NOMO-1 treated with dmso at 0.1 percent for 144 hours (cell line): ENCODE data around the gene CPLX3.
A peak's percentile ranks its signal among the peaks of the same experiment; 100 is the strongest.
"Not testable (repeated sequence)": the region's sequence is repeated elsewhere in the genome, so short reads cannot be mapped to it uniquely, and the experiment has no call there.

ENCODE experiments used
- DNase-seq: peaks from one replicate; lab custom pipeline; 2025; ENCODE audit not compliant: unreplicated experiment; lab: John Stamatoyannopoulos, UW

Gene CPLX3, protein sequence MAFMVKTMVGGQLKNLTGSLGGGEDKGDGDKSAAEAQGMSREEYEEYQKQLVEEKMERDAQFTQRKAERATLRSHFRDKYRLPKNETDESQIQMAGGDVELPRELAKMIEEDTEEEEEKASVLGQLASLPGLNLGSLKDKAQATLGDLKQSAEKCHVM

DNA sequence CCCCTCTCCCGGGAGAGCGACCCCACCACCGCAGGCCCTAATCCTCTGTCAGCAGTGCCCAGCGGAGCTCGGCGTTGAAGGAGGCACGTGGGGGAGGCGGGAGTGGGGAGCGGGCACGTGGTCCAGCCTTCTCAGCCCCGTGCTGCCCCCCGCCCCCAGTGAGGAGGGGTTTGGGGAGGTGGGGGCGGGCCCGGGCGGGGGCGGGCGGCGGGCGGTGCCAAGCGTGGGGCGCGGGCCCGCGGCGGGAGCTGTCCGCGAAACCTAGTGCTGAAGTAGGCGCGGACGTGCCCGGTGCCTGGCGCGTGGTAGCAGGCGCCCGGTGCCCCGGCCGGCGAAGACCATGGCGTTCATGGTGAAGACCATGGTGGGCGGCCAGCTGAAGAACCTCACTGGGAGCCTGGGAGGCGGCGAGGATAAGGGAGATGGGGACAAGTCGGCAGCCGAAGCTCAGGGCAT is at the start of gene CPLX3:
TSS of gene CPLX3 (plus strand) at position 264 of the 456 bp plus-strand sequence. CDS start at position 341, 77 bp downstream.
- no peak for DNase-seq

DNA sequence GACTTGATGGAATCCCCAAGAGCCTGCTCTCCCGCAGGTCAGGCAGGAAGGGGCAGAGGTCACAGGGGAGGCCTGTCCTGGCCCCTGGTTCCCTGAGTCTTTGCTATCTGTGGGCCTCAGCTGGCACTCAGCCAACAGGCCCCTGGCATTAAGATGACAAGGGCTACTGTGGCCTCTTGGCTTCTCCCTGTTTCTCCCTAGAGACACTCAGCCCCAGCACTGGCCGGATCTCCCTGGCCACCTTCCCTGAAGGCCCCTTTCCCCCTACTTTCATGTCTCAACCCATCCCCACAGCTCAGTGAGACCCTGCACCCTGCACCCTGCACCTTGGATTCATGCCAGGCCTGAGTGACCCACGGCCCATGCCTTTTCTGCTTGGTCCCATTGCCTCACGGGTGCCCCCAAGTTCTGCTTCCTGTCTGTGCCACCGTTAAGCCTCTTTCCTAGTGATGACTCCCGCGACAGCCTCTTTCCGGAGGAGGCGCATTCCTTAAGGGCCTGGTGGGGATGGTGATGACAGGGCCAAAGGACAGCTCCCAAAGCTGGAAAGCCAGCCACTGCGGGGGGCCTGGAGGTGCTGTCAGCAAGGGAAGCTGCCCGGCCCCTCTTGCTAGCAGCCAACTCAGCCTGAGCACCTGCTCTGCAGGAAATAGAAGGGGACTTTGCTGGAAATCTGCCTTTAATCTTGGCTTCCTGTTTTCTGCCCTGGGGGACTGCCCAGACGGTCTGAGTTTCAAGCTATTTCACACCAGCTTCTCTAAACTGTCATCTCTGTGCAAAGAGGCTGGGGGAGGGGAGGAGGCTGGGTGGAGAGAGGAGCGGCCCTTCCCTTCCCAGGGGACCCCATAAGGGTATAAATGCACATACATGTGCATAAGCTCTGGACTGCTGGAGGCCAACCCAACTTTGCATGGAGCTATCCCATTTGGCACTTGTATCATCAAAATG is 49.3 kb upstream of the CPLX3 start:
- DNase-seq, result peak; percentile 88

DNA sequence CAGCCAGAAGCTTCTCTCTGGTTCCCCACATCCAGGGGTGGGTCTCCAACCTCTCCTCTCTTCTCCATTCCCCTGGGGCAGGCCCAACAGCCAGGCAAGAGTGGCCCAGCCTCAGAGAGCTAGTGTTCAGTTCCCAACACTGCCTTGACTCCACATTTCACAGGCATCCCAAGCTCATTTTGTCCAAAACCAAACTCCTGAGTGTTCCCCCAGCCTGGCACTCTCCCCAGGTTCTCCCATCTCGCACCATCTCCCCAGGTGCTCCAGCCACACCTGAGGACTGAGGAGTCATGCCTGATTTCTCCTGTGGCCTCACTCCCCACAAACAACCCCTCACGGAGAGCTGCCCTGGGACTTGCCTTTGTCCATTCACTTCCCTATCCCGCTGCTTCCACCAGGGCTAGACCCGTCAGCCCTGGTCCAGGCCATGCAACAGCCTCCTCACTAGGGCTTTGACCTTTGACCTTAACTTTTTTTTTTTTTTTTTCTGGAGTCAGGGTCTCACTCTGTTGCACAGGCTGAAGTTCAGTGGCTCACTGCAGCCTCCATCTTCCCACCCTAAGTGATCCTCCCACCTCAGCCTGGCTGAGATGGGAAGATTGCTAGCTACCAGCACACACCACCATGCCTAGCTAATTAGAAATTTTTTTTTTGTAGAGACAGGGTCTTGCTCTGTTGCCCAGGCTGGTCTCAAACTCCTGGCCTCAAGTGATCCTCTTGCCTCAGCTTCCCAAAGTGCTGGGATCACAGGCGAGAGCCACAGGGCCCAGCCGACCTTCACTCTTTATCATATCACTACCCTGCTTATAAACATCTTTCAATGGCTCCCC is 48.4 kb upstream of the CPLX3 start:
- DNase-seq, result no peak

DNA sequence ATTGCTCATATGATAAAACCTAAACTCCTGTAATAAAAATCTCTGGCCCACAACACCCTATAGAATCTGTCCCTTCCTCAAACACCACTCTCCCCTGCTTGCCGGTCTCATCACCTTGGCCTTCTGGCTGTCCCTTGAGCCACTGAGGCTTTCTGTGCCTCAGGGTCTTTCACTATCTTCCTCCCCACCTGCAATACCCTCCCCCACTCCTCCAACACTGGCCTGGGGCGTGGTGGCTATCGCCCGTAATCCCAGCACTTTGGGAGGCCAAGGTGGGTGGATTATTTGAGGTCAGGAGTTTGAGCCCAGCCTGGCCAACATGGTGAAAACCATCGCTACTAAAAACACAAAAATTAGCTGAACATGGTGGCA is 47.8 kb upstream of the CPLX3 start:
- no peak for DNase-seq

DNA sequence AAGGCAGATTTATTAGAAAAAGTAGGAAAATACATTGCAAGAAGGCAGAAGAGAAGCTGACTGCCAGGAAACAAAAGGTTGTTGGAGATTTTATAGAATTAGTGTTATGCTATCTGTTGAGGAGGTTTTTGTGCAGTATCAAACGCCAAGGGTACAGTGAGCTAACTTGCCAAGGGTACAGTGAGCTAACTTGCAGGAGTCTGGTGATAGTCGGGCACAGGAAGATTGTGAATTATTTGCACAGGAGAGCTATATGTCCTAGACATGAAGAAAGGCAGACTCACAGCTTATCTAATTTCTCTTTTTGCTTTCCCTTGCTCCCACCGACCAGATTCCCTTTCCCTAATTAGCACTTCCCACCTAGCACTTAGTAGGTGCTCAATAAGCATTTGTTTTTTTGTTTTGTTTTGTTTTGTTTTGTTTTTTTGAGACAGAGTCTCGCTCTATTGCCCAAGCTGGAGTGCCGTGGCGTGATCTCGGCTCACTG is 47.2 kb upstream of the CPLX3 start:
- DNase-seq, result no peak

DNA sequence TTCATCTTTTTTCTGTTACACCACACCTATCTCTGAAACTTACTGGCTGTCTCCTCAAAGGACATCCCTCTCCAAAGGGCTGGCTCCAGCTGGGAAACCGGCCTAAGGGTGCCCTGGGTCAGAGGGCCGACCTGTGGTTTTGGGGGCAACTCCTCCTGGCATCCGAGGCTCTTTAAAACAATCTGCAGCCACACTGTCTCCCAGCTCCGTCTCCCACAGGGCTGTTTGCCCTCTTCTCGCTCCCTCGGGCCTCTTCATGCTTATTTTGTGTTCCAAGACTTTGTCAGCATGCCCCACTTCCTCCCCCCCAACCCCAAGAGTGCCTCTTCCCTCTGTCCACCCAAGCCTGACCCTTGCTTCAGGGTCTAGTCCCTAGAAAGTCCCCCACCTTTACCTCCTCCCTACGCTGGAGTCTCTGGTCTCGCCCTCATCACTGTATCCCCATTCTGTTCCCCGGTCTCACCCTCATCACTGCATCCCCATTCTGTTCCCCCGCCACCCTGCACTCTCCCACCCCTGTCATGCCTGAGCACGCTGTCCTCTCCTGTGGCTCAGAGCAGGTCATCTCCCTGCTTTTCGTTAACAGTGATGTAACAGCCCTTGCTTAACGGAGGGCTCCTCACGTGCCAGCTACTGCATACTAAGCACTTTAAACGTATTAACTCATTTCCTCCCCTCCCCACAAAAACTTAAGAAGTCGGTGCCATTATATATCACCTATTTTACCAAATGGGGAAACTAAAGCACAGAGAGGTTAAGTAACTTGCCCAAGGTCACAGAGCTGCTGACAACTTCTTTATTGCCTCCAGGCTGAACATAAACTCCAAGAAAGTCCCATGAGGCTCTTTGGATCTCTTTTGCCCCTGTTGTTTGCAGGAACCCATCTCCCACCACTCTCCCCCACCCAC is 45.6 kb upstream of the CPLX3 start:
- DNase-seq, result peak; percentile 89

DNA sequence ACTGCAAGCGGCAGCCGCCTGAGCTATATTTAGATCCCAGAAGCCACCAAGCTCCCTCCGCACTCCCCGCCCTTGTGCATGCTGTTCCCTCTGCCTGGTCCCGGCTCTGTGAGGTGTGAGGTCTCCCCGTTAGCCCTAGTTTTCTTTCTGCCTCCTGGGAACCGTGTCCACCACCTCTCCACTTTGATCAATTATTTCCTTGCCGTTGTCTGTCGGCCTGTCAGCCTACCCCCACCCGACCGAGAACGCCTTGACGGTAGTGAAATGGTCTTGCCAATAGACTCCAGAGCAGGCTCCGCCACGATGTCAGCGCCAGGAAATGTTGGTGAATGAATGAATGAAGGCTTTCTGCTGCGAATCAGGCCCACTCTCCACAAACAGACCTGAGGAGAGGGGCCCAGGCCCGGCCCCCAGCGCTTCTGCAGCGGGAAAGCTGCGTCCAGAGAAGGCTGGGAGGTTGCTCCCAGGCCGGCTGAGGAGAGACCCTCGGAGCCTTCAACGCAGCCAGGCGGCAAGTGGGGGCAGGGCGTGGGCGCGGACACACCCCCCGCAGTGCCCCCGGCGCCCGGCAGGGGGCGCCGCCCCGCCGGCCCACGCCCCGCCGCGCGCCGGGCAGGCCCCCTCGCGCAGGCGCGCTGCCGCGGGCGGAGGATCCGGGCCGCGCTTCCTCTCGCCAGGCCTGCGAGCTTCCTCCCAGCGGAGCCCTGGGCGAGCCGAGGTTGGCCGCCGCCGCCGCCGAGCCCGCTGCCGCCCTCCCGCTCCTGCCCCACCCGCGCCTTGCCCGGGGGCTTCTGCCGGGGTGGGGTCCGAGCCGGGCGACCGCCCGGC is 44.8 kb upstream of the CPLX3 start, which contains the start of gene CSK:
TSS of gene CSK (plus strand) at position 650 of the 828 bp plus-strand sequence. CDS start 16,218 bp downstream, outside the sequence.
- DNase-seq, result peak; percentile 61

DNA sequence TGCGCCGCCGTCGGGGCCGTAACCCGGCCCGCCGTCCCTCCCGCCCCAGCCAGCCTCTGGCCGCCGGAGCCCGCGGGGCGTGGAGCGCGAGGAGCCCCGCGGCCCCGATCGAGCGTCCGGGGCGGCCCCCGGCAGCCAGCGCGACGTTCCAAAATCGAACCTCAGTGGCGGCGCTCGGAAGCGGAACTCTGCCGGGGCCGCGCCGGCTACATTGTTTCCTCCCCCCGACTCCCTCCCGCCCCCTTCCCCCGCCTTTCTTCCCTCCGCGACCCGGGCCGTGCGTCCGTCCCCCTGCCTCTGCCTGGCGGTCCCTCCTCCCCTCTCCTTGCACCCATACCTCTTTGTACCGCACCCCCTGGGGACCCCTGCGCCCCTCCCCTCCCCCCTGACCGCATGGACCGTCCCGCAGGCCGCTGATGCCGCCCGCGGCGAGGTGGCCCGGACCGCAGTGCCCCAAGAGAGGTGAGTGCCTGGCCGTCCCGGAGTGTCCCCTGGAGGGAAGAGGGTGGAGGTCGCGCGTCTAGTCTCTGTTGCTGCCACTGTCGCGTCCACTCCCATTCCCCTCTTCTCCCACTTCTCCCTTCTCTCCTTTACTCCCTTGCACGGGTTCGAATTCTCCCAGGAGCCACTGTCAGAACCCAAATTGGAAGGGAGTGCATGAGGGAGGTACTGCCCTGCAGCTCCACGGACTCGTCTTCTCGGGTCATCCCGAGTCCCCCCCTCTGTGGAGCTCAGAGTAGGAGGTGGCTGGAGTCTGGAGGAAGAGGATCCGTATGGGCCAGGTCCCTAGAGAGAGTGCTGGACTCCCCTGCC is 44.0 kb upstream of the CPLX3 start:
- peak; percentile 37 for DNase-seq

DNA sequence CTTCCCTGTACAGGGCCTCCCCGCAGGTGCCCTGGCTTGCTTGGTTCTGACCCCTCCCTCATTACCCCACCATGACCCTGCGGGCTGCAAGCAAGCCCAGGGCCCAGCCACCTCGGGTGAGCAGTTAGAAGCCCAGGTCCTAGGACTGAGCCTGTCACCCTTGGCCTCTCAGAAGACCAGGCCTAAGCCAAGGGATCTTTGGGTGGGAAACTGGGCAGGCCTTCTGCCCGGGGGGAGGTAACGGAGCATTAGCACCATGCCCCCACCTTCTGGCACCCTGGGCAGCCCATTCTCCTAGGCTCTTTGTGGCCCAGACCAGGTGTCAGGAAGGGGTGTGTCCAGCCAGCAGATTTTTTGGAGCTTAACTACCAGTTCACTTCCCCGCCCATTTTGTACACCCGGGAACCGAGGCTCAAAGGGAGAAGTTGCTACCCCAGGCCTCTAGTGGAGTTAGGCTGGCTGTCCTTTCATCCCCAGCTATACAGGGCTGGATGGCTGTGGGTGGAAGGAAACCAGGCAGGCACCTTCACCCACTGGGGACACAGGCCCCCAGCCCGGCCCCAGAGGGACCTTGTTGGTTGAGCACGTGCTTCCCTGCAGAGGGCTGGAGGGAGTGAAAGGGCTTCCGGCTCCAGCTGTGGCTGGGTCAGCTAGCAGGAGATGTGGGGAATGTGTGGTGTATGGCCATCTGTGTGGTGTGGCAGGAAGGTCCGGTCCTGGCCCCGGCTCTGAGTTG is 43.2 kb upstream of the CPLX3 start:
- peak; percentile 70 for DNase-seq

DNA sequence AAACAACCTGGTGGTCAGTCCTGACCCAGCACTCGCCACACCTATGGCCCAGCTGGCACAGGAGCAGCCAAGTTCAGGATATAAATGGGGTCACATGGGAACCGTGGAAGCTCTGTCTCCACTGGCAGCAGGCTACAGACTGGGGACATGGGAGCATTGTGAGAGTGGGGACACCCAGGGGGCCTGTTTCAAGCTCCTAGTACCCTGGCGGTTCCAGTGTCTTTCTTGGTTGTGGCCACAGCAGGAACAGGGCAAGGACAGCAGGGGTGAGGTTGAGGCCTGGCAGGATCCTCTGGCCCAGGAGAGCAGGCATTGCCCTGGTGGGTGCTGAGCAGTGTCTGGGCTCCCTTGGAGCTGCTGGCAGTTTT is 42.6 kb upstream of the CPLX3 start:
- DNase-seq, result no peak

DNA sequence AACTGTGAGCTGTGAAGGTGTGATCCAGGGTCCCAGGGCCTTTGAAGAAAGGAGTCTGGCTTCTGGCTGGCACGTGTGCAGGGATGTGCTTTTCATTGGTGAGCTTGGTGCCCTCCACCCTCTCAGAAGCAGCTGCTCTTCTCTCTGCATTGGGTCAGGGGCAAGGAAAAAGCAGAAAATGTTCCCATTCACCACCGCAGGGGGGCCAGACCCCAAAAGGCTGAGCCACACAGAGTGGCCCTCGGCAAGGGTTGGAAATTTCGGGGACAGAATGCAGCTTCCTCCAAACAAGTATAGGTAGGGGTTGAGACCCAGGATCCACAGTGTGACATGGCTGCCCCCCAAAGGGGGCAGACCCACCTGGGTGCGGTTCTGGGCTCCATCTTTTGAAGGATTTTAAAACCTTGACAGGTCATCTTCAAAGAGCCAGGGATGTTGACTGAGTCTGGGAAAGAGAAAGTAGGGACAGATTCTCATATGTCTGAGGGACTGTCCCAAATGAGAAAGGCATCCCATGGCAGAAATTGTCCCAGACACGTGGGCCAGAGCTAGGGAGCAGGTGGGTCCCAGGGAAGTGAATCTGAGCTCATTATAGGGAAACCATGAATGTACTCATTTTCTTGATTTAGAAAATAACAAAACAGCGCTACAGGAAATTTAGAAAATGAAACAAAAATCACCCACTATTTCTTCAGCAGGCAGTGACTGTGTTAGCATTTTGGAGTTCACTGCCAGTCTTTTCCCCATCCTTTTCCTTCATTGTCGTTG is 41.8 kb upstream of the CPLX3 start:
- no peak for DNase-seq

DNA sequence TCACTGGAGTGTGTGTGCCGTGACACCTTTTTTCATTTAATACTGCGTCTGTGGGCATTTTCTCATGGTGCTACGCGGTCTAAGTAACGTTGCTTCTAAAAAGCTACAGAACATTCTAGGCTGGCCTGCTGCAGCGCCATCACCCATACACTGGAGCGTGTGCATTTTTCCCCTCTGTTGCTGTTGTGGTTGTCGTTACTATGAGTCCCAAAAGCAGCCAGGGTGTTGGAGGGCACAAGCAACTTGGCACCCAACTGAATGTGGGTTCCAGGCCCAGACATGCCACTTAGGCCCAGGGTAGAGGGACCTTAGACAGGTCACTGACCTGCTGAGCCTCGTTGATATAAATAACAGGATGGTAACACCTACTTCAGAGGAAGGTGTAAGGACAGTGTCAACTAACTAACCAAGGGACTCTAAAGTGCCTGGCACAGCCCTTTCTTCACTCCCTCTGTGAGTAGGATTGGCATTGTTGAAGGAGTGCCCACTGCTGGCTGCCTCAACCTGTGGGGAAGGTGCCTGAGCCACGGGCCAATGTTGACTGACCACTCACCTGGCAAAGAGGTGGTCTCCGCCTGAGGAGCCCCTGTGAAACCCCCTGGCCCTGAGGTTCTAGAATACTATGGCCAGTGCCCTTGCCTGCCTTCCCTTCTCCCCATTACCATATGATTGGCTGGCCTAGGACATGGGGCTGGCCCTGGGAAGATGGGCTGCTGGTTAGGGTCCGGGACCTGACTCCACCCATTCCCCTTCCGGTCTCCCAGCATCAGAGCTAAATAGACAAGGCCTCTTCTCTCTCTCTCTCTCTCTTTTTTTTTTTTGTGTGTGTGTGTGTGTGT is 41.0 kb upstream of the CPLX3 start:
- DNase-seq, result no peak

DNA sequence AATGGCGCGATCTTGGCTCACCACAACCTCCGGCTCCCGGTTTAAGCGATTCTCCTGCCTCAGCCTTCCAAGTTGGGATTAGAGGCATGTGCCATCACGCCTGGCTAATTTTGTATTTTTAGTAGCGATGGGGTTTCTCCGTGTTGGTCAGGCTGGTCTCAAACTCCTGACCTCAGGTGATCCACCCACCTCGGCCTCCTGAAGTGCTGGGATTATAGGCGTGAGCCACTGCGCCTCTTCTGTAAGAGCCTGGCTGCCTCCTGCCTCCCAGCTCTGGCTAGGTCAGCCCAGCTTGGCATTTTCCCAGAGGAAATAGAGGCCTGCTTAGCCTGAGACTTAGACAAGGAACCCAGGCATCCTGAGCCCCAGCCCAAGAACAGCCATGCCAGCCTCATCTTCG is 40.3 kb upstream of the CPLX3 start:
- not testable (repeated sequence) for DNase-seq

DNA sequence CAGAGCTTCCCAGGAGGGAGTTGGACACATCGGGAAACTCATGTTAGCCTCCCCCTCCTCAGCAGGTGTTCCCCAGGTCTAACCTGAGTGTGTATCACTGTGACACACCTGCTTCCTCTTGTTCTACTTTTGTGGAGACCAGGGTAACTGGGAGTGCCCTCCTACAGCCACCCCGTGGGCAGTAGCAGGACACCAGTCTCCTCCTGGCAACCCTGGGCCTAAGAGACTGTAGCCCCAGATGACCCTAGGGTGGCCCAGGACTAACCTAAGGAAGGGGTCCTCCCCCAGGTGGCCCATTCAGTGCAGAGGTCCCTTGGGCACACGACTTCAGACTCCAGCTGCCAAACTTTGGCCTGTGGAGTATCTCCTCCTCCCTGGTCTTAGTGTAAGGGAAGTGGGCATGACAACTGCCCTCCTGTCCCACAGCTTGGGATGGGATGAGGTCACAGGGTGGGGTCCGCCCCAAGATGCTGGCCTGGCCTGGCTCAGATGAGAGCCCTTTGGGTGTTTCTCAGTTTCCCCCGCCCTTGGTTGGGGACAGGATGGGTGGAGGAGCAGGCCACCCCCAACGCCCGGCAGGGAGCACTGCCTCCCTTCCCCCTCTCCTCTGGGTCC is 39.8 kb upstream of the CPLX3 start:
- DNase-seq, result no peak

DNA sequence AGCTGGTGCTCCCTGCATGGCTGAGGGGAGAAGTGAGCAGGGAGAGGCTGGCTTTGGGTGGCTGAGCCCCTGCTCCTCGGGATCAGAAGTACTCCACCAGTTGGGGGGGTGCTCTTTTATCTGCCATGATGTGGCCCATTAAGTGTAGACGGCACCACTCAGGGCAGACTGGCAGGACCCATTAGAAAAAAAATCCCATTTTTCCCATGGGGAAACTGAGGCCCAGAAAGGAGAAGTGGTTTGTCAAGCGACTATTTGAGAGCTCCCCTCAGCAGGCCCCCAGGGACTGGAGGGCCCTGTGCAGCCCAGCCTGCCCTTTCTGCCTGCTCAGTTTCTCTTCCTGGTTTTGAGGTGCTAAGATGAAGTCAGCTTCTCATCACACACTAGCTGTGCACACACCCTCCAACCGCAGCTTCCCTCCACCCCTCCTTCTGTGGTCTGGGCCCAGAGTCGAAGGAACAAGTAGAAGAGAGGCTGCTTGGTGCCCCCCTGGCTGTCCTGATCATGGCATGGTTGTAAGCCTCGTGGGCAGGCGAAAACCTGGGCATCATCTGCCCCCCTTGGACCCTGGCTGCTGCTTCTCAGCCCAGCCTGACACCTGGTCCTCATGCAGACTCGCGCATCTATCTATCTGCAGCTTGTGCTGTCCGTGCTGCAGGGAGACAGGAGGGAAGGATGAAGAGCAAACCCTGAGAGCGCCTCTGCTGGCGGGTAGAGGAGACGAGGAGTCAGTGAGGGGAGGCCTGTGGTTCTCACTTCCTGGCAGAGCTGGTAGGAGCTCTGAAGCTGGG is 39.0 kb upstream of the CPLX3 start:
- peak; percentile 99 for DNase-seq
